ENCODE results near the gene AGRP. TPM values are rescaled to one million over a fixed set of nuclear protein-coding genes. Genes with fewer than 3 reads are reported as not detected.

AGRP gene
- total RNA-seq, 1 donor from 2014 or later = not detected

DNA sequence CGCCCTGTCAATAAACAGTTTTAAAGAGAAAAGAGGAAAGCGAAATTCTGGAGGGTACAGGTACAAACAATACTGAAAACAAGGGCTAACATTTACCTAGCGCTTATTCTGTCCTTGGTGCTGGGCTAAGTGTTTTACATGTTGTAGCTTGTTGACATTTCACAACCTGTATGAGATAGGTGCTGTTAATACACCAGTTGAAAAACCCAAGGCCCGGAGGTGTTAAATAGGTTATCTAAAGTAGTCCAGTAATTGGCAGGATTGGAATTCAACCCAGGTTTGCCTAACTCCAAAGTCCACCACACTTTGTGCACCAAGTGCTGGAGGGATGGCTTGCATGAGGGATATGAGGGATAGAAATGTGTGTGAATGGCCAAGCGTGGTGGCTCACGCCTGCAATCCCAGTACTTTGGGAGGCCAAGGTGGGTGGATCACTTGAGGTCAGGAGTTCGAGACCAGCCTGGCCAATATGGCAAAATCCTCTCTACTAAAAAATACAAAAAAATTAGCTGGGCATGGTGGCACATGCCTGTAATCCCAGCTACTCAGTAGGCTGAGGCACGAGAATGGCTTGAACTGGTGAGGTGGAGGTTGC lies 5.3 kb downstream of the AGRP start:
- Histone ChIP-seq H2AFZ (ENCODE audit: low read depth, low read length) (no peak overlapping the region), H3K4me2 (ENCODE audit: low read length) (no peak overlapping the region), H3K79me2 (ENCODE audit: insufficient read depth, low read length) (peaks cover 93% of the 10 kb centered on the region), H4K20me1 (ENCODE audit: insufficient read depth, low read length) (peaks cover 60% of the 10 kb centered on the region), H3K9ac (ENCODE audit: low read length) (no peak overlapping the region), H3K27ac (ENCODE audit: low read depth, low read length) (no peak overlapping the region), H3K4me3 (ENCODE audit: insufficient read depth, low read depth, low read length) (no peak overlapping the region), H3K36me3 (ENCODE audit: insufficient read depth, low read length) (peaks cover 5% of the 10 kb centered on the region), H3K4me1 (ENCODE audit: insufficient read depth, low read length) (peaks cover 16% of the 10 kb centered on the region), H3K27me3 (ENCODE audit: insufficient read depth, low read length) (no peaks in the 10 kb centered on the region), H3K9me3 (ENCODE audit: insufficient read depth, low read depth, low read length) (no peaks in the 10 kb centered on the region)
- TF ChIP-seq EZH2 (IDR thresholded peaks at IDR 0.05; ENCODE audit: insufficient read depth, low read length) = no peak
- TF ChIP-seq, protein P1, sequence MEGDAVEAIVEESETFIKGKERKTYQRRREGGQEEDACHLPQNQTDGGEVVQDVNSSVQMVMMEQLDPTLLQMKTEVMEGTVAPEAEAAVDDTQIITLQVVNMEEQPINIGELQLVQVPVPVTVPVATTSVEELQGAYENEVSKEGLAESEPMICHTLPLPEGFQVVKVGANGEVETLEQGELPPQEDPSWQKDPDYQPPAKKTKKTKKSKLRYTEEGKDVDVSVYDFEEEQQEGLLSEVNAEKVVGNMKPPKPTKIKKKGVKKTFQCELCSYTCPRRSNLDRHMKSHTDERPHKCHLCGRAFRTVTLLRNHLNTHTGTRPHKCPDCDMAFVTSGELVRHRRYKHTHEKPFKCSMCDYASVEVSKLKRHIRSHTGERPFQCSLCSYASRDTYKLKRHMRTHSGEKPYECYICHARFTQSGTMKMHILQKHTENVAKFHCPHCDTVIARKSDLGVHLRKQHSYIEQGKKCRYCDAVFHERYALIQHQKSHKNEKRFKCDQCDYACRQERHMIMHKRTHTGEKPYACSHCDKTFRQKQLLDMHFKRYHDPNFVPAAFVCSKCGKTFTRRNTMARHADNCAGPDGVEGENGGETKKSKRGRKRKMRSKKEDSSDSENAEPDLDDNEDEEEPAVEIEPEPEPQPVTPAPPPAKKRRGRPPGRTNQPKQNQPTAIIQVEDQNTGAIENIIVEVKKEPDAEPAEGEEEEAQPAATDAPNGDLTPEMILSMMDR (IDR thresholded peaks at IDR 0.05; ENCODE audit: insufficient read depth, low read depth, low read length) = no peak
- no peaks in the 10 kb centered on the region for H3K27me3 Mint-ChIP-seq (ENCODE audit: low read depth, unreplicated experiment)
- no peak overlapping the region for H3K27ac Mint-ChIP-seq (ENCODE audit: unreplicated experiment)
- H3K4me3 Mint-ChIP-seq (ENCODE audit: unreplicated experiment) = peak overlapping the region; percentile 37
- H3K9me3 Mint-ChIP-seq (ENCODE audit: unreplicated experiment) = no peaks in the 10 kb centered on the region
- peaks cover 13% of the 10 kb centered on the region for H3K4me1 Mint-ChIP-seq (ENCODE audit: low read depth, unreplicated experiment)
- DNase-seq (ENCODE audit: low read depth) = no peak
- H3K36me3 Mint-ChIP-seq (ENCODE audit: low read depth, unreplicated experiment) = peaks cover 2% of the 10 kb centered on the region
- no peak for FAIRE-seq

DNA sequence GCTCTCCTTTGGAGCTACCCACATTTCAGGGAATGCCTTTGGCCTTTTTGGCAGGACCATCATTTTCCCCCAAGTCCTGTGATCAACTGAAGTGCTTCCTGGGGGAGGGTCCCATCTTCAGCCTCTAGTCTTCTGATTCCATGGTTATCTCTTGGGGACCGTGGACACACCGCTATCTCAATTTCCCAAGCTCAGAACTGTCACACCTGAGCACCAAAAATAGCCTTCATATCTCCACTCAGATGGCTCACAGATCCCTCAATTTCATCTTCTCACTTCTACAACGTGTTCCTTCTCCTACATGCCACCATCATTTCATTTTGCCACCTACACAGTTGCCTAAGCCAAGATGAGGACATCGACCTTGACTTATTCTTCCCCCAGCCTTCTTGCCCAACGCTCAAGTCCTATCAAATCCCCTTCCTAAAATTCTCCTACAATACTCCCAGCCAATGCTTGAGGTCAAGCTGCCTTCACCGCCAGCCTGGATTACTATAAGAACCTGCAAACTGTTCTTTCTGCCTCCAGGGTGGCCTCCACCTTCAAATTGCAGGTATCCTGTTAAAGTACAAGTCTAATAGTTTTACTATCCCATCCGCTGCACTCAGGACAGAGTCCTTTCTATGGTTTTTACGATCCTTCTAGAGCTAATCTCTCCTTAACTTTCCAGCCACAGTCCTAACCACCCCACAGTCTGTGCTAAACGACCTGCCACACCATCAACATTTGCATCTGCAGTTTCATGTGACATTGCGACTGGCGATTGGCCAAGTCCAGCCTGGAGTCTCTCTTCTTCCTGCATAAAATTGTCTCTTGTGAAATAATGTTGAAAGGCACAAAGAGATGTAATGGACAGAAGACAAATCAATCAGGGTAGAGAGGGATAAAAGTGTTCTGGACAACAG lies 8.5 kb downstream of the AGRP start:
- no peak for FAIRE-seq
- no peak overlapping the region for H3K9ac ChIP-seq (ENCODE audit: low read length)
- H3K79me2 ChIP-seq (ENCODE audit: insufficient read depth, low read length) = peaks cover 90% of the 10 kb centered on the region

More for the DNA sequence above, 8.5 kb downstream of the AGRP start:
- H3K4me1 ChIP-seq (ENCODE audit: insufficient read depth, low read length) = peaks cover 4% of the 10 kb centered on the region
- no peaks in the 10 kb centered on the region for H3K9me3 Mint-ChIP-seq (ENCODE audit: unreplicated experiment)
- H3K4me3 Mint-ChIP-seq (ENCODE audit: unreplicated experiment) = no peak overlapping the region
- H3K4me2 ChIP-seq (ENCODE audit: low read length) = no peak overlapping the region
- peaks cover 82% of the 10 kb centered on the region for H4K20me1 ChIP-seq (ENCODE audit: insufficient read depth, low read length)
- H3K4me1 Mint-ChIP-seq (ENCODE audit: low read depth, unreplicated experiment) = peaks cover 13% of the 10 kb centered on the region
- H3K36me3 Mint-ChIP-seq (ENCODE audit: low read depth, unreplicated experiment) = peaks cover 2% of the 10 kb centered on the region
- H3K4me3 ChIP-seq (ENCODE audit: insufficient read depth, low read depth, low read length) = no peak overlapping the region
- DNase-seq (ENCODE audit: low read depth) = no peak
- H3K36me3 ChIP-seq (ENCODE audit: insufficient read depth, low read length) = peaks cover 5% of the 10 kb centered on the region
- no peak for TF ChIP-seq EZH2 (IDR thresholded peaks at IDR 0.05; ENCODE audit: insufficient read depth, low read length)
- TF ChIP-seq, protein P1 (IDR thresholded peaks at IDR 0.05; ENCODE audit: insufficient read depth, low read depth, low read length) = no peak
- H2AFZ ChIP-seq (ENCODE audit: low read depth, low read length) = no peak overlapping the region
- H3K27ac Mint-ChIP-seq (ENCODE audit: unreplicated experiment) = no peak overlapping the region
- H3K27me3 ChIP-seq (ENCODE audit: insufficient read depth, low read length) = no peaks in the 10 kb centered on the region
- no peaks in the 10 kb centered on the region for H3K9me3 ChIP-seq (ENCODE audit: insufficient read depth, low read depth, low read length)
- H3K27ac ChIP-seq (ENCODE audit: low read depth, low read length) = no peak overlapping the region
- no peaks in the 10 kb centered on the region for H3K27me3 Mint-ChIP-seq (ENCODE audit: low read depth, unreplicated experiment)
